GOT3 (cell line): ENCODE measurements around the gene RBM43.
"Not testable (repeated sequence)": the region's sequence is repeated elsewhere in the genome, so short reads cannot be mapped to it uniquely, and the experiment has no call there.

Experiments used
- DNase-seq: peaks from one replicate; lab custom pipeline; 2025; ENCODE audit warnings: mixed read lengths; lab: John Stamatoyannopoulos, UW

RBM43 gene

DNA sequence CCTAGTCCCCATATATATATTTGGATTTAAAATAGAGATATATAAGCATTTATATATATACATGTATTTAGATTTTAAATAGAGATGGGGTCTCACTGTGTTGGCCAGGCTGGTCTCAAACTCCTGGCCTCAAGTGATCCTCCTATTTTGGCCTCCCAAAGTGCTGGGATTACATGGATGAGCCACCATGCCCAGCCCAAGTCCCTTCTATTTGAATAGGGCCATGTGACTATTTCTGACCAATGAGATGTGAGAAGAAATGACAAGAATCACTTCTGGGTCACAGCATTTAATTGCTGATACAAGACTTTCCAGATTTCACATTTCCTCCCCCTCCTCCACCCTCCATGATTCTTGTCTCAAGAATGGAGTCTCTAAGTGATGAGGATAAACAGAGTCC is 6.4 kb upstream of the RBM43 start:
- no peak for DNase-seq

DNA sequence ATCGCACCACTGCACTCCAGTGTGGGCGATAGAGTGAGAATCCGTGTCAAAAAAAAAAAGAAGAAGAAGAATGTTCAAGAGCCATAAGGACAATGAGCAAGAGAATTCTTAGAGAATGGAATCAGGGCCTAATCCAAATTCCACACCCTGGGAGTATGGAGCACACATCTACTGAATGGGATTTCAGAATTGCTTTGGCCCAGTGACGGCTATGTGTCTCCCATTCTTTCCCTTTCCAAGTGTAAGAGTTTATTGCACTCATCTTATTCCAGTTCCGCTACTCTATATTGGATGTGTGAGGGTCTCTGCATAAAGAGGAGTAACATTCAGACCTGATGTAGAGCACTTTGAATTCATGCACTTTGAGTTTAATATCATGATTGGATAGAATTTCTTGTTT is 5.9 kb upstream of the RBM43 start:
- no peak for DNase-seq

DNA sequence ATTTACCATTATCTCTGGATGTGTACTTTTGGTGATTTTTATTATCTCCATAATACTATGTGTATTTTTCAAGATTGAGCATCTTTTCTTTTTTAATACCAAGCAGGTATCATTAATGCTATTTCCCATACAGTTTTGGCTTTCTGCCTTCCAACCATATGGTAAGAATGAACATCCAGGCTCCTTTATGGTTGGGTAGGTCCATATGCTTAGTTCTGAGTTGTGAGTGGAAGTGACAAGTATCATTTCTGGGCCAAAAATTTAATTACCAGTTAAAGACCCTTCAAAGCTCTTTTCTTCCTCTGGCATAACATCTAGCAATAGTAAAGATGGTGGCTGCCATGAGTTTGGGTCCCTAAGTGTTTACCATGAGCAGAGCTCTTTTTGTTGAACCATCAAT is 4.3 kb upstream of the RBM43 start:
- no peak for DNase-seq

DNA sequence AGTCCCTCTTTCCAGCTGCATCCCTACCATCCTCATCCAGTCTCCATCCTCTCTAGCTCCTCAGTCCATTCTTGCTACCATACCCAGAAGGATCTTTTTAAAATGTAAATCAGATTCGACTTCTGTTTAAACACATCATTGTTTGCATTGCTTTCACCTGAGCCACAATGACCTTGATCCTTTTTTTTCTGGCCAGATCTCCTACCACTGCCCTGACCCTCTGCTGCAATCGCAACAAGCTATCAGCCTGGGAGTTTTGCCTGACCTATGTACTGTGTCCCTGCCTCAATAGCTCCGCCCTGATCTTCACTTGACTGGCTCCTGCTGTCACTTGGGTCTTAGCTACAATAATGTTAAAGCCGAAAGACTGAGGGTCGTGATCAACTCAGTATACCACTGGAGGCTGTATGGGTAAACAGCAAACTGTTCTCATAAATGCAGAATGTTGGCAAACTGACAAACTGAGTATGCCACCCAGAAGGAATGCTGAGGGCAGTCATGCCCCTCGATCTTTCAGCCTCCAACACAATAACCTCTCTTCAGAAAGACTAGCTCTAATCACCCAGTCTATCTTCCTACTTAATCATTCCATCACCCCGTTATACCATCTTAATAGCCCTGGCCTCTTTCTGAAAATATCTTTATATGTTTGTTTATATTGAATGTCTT is 2.6 kb upstream of the RBM43 start:
- no peak for DNase-seq

DNA sequence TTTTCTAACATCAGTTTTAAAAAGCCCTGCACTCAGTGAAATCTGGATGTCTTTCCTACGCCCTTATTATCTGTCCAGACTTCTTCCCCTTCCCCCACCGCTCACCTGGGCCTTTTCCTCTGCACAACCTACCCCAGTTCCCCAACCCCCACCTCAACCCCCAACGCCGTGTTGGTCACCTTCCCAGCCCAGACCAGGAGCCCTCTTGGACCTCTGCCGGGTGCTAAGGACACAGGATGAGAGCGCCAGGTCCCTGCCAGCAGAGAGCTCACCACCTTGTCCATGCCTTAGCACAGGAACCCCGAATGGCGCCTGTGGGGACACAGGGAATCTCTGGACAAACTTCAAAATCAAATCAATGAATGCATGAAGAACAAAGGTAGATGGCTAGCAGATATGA is 966 bp upstream of the RBM43 start:
- no peak for DNase-seq

GRCh38 chr2:151261977-151262291 is 271 bp upstream of the RBM43 start:
- no peak for DNase-seq

- DNase-seq, result no peak
Measured at GRCh38 chr2:151260573-151261230, 961 bp downstream of the RBM43 start.

DNA sequence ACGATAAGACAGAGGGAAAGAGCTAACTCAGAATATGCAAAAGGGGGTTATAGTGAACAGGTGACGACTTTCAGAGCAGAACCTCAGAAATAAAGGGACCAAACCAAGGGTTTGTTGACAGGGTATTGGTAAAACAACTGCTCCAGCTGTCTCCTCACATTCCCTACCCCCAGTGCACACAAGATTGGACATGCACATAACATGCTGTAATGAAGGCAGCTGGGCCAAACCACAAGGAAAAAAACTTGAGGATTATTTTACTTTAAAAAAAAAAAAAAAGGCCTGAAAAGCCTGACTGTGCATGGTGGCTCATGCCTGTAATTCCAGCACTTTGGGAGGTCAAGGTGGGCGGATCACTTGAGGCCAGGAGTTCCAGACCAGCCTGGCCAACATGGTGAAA is 3.5 kb downstream of the RBM43 start:
- DNase-seq, result no peak

- no peak for DNase-seq
Measured at GRCh38 chr2:151252646-151253045, 9.0 kb downstream of the RBM43 start.

- DNase-seq, result no peak
Measured at GRCh38 chr2:151251012-151251411, 10.7 kb downstream of the RBM43 start.

DNA sequence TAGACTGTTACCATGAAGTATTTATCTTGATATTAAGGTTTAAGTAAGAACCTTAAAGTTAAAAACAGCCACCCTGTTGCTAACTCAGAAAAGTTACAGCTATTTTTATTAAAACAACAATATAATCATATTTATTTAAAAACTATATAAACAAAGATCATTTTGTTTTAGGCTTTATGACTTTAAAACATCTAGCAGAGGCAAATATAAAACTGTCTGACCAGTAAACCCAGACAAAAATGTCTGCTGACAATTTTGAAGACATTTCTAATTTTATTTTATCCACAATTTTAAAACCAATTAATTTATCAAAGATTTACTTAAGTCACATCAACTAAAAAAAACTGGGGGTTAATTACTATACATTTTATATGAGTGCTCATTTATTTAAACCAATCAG is 14.2 kb downstream of the RBM43 start:
- no peak for DNase-seq

DNA sequence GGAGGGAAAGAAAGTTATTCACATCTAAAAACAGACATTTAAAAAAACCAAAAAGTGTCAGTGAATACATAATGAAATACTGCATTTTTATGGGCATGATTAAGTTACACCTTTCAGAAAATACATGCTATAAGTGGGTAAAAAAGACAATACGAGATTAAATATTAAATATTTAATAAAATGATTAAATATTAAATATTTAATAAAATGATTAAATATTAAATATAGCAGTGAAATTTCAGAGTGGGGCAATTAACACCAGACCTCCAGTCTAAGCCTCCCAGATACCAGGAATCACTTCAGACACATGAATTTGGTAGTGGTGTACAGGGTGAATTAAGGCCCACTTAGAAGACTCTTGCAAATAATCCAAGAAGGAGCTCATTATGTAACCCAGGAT is 15.5 kb downstream of the RBM43 start:
- DNase-seq, result no peak

DNA sequence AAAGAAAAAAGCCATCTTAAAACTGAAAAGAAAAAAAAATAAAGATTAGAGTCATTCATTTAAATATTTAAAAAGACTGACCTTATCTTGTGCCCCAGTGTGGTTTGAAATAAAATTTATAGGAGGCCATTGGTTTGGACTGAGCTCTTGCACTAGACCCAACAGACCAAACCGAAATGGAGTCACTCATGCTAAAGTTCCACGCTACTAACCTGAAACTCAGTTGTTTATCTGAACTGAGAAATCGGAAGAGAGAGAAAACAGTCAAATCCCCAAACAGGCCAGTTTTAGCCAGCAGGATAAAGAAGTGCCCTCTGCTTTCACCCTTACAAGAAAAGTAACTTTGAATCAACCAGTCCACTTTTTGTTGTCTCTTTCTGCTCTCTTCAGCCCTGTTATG is 18.2 kb downstream of the RBM43 start:
- no peak for DNase-seq

- no peak for DNase-seq
Measured at GRCh38 chr2:151241224-151241623, 20.4 kb downstream of the RBM43 start.

DNA sequence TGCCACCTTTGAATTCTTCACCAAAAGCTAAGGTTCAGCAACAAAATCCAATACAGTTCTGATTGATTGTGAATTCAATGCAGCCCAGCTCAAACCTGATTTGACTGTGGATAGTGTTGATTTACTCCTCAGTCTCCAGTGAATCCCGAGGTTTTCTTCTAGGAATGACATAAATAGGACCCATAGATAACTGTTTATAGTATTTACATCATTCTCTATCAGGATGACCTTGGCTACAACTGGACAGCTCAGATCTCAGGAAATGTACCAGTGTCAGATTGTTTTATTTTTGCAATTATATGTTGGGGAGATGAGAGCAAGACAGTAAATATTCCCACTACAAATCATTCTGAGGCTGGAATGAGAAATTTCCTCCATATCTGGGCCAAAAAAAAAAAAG is 21.2 kb downstream of the RBM43 start:
- DNase-seq, result no peak

- no peak for DNase-seq
Measured at GRCh38 chr2:151239624-151240023, 22.0 kb downstream of the RBM43 start.

DNA sequence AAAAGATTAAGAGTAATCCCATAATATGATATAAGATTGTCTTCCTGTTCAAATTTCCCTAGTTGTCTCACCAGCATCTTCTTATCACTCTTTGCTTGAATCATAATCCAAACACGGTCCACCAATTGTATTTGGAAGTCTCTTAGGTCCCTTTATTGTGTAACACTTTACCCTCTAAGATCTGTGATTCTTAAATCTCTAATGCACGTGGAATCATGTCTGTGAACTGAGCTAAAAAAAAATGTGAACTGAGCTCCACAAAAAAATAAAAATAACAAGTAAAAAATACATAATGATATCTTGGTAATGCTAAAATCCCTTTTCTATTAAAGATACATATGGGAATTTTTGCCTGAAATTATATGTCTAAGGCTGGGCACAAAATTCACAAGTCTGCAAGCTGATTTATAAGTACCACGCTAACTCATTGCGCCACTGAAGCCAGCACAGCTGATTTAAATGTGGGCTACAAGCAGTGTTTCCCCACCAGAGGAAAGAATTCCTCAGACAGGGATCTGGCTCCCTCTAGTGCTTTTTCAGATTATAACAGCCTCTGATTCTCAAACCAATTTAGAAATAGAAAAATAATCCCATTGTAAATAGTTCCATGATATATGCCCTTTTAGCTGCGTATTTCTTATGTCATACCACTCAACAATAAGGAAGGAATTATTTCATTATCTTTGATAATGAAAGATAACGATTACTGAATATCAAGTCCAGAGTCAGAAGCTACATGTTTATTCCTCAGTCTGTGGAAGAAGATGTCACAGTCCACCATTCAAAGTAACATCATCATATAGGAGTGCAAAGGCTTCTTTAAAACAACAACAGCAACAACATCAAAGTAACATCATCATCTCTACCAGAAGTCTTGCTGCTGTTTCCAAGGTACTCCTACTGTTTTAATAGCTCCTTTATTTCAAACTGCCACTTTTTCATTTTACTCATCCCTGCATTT is 22.9 kb downstream of the RBM43 start:
- peak; percentile 4 for DNase-seq

DNA sequence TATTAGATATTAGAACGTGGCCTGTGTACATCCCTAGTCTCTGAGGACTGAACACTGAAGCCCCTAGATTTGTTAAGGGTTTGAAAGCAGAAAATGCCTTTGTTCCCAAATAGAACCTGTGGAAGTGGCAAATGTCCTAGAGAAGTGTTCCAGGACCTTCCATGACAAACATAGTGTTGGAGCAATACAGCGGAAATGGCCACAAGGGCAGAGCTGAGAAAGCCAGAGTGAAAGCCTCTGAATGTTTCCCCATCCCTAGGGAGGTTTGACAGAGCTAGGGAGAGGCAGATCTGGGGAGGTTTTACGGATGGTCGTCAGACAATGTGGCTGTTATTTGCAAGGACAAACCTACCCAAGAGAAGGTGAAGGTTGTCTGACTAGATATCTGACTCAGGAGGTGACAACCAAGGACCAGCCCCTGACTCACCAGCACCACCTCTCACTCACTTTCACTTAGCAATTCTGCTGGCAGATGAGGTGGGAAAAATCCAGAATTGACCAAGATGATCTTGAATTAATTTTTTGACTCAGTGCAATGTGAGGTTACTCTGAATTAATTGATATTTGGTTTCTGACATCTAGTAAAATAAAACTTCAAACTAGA is 24.1 kb downstream of the RBM43 start:
- no peak for DNase-seq

- DNase-seq, result not testable (repeated sequence)
Measured at GRCh38 chr2:151233760-151234159, 27.9 kb downstream of the RBM43 start.

DNA sequence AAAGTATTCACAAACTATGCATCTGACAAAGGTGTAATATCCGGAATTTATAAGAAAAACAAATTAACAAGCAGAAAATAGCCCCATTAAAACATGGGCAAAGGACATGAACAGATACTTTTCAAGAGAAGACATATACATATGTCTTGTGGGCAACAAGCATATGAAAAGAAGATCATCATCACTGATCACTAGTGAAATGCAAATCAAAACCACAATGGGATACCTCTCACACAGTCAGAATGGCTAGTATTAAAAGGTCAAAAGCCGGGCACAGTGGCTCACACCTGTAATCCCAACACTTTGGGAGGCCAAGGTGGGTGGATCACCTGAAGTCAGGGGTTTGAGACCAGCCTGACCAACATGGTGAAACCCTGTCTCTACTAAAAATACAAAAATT is 28.4 kb downstream of the RBM43 start:
- not testable (repeated sequence) for DNase-seq

GRCh38 chr2:151230627-151231140 is 31.0 kb downstream of the RBM43 start:
- DNase-seq, result no peak

DNA sequence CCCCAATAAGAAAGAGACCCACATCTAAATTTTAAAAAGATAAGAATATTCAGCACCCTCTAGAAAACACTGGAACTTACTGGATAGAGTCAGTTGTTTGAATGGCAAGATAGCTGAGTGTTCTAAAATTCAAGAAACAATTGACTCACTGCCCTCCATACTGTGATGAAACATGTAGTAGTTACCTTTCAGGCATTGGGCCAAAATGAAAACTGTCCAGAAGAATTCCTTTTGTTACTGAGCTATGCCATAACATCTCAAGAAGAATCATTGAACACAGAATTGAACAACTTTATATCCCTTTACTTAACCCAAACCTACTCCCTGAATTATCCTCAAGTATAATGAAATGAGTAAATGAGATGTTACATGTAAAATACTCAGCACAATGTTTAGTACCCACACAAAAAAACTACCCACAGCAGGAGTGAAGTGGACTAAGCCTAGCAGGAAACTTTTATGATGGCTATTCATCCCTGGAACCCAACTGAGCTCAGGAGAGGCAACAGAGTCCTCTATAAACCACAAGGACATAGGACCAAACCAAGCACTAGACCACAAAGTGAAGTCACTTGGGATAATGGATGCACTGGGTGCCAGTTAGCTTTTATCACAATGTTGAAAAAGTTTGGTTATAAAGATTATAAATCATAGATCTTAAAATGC is 32.7 kb downstream of the RBM43 start:
- no peak for DNase-seq
